ENCODE data around the gene RNF125.

GRCh38 chr18:32037616-32038015, 19.0 kb downstream of the RNF125 start:
- TF ChIP-seq CTCF (IDR thresholded peaks at IDR 0.05; ENCODE audit: borderline replicate concordance, extremely low read depth, low read length, poor library complexity, severe bottlenecking) (no peak), EZH2 (IDR thresholded peaks at IDR 0.05; ENCODE audit: borderline replicate concordance, low read depth, low read length, severe bottlenecking) (no peak)
